ENCODE measurements around the gene GRN.
"Not testable (repeated sequence)": the region's sequence is repeated elsewhere in the genome, so short reads cannot be mapped to it uniquely, and the experiment has no call there.

GRCh38 chr17:44369414-44370023 lies 24.4 kb downstream of the GRN start:
- not testable (repeated sequence) for TF ChIP-seq CTCF, POLR2A (IDR thresholded peaks at IDR 0.05)

All from breast epithelium (tissue), 3 donors.